IMR-90 (cell line): ENCODE data around the gene KIF18B. TPM values are rescaled to one million over a fixed set of nuclear protein-coding genes. Genes with fewer than 3 reads are reported as not detected.

Source experiments
- ATAC-seq: fragments of 200-7000 bp; cut with Tn5 transposase; 2 replicates; pipeline ENCODE4 v1.9.1; 2020; ENCODE audit warnings: low read depth, mild to moderate bottlenecking, moderate library complexity
- BruUV-seq: library from RNA; stranded (reverse); fragments of 400-500 nt; replicated peaks from 2 replicates; lab custom pipeline; 2021; lab: Mats Ljungman, UMichigan
- CTCF ChIA-PET: fragments of 300-600 bp; formaldehyde crosslinking; extraction: SDS; loops from one replicate; lab custom pipeline; 2021; ENCODE audit warnings: antibody characterized with exemption; lab: Yijun Ruan, JAX
- POLR2A ChIA-PET: fragments of 300-600 bp; sonication (Branson Sonifier 250); formaldehyde crosslinking; loops from one replicate; lab custom pipeline; 2022; ENCODE audit warnings: antibody characterized with exemption; ENCODE audit not compliant: unreplicated experiment; lab: Charles Lee
- DNase-seq: peaks from one replicate; pipeline ENCODE4 v3.0.0; 2013
- H2AFZ ChIP-seq: replicated peaks from 2 replicates; pipeline ENCODE3; 2013; ENCODE audit warnings: low read length, mild to moderate bottlenecking; ENCODE audit not compliant: poor library complexity
- H2AK5ac ChIP-seq: 2 replicates; pipeline ENCODE4 v1.6.1; 2013; ENCODE audit warnings: low read depth, low read length, inconsistent platforms
- H2AK9ac ChIP-seq: replicated peaks from 2 replicates; pipeline ENCODE3; 2013; ENCODE audit warnings: mild to moderate bottlenecking, low read depth, low read length, moderate library complexity; ENCODE audit not compliant: poor library complexity
- H2BK120ac ChIP-seq: 2 replicates; pipeline ENCODE4 v1.6.1; 2013; ENCODE audit warnings: low read depth, low read length, inconsistent platforms
- H2BK15ac ChIP-seq: 3 replicates; pipeline ENCODE4 v1.6.1; 2013; ENCODE audit warnings: low read depth, low read length, inconsistent platforms
- H2BK20ac ChIP-seq: 2 replicates; pipeline ENCODE4 v1.6.1; 2013; ENCODE audit warnings: low read depth, mild to moderate bottlenecking, inconsistent platforms, low read length, moderate library complexity
- H2BK5ac ChIP-seq: 2 replicates; pipeline ENCODE4 v1.6.1; 2013; ENCODE audit warnings: mild to moderate bottlenecking, low read depth, low read length, inconsistent platforms; ENCODE audit not compliant: poor library complexity, severe bottlenecking
- H3K14ac ChIP-seq: replicated peaks from 2 replicates; pipeline ENCODE4 v1.6.1; 2013; ENCODE audit warnings: low read depth, low read length, inconsistent platforms
- H3K18ac ChIP-seq: 2 replicates; pipeline ENCODE4 v1.6.1; 2013; ENCODE audit warnings: low read depth, low read length, control low read depth
- H3K23ac ChIP-seq: 2 replicates; pipeline ENCODE4 v1.6.1; 2013; ENCODE audit warnings: low read depth, low read length, inconsistent platforms
- H3K27ac ChIP-seq: 2 replicates; pipeline ENCODE4 v1.5.1; 2013; ENCODE audit warnings: mild to moderate bottlenecking, control low read depth, low read length; ENCODE audit not compliant: insufficient read depth
- H3K27me3 ChIP-seq: 2 replicates; pipeline ENCODE4 v1.6.1; 2013; ENCODE audit warnings: low read length; ENCODE audit not compliant: control insufficient read depth, insufficient read depth
- H3K36me3 ChIP-seq: 2 replicates; pipeline ENCODE4 v1.6.1; 2013; ENCODE audit warnings: low read length, mixed read lengths; ENCODE audit not compliant: control insufficient read depth, insufficient read depth
- H3K4ac ChIP-seq: 2 replicates; pipeline ENCODE4 v1.6.1; 2013; ENCODE audit warnings: low read depth, low read length, inconsistent platforms
- H3K4me1 ChIP-seq: 2 replicates; pipeline ENCODE4 v1.6.1; 2013; ENCODE audit warnings: low read length, mixed read lengths; ENCODE audit not compliant: control insufficient read depth, insufficient read depth
- H3K4me2 ChIP-seq: 2 replicates; pipeline ENCODE4 v1.6.1; 2013; ENCODE audit warnings: low read depth, mild to moderate bottlenecking, control low read depth, low read length, moderate library complexity
- H3K4me3 ChIP-seq: 2 replicates; pipeline ENCODE4 v1.5.1; 2013; ENCODE audit warnings: low read depth, mild to moderate bottlenecking, control low read depth, low read length, moderate library complexity; ENCODE audit not compliant: insufficient read depth
- H3K56ac ChIP-seq: 2 replicates; pipeline ENCODE4 v1.6.1; 2013; ENCODE audit warnings: low read length, inconsistent platforms; ENCODE audit not compliant: insufficient read depth; ENCODE audit errors: extremely low read depth
- H3K79me1 ChIP-seq, 2 experiments: 2 replicates each; pipeline ENCODE4 v1.6.1; 2013; ENCODE audit warnings: low read length in 2 of 2, inconsistent platforms in 1 of 2, low read depth in 1 of 2
- H3K9ac ChIP-seq: 2 replicates; pipeline ENCODE4 v1.6.1; 2013; ENCODE audit warnings: low read depth, low read length, control low read depth
- H3K9me1 ChIP-seq: 2 replicates; pipeline ENCODE4 v1.6.1; 2013; ENCODE audit warnings: low read length, inconsistent platforms; ENCODE audit not compliant: insufficient read depth
- H3K9me3 ChIP-seq: 2 replicates; pipeline ENCODE4 v1.6.1; 2013; ENCODE audit warnings: low read length; ENCODE audit not compliant: control insufficient read depth, insufficient read depth
- H4K20me1 ChIP-seq: 2 replicates; pipeline ENCODE4 v1.6.1; 2013; ENCODE audit warnings: low read length, inconsistent platforms; ENCODE audit not compliant: insufficient read depth
- H4K5ac ChIP-seq: 2 replicates; pipeline ENCODE4 v1.6.1; 2013; ENCODE audit warnings: mild to moderate bottlenecking, low read depth, low read length, control low read depth
- H4K8ac ChIP-seq, 2 experiments: 2 replicates each; pipeline ENCODE4 v1.6.1; 2013; ENCODE audit warnings: low read depth in 2 of 2, low read length in 2 of 2, control low read depth in 1 of 2, inconsistent platforms in 1 of 2
- H4K91ac ChIP-seq: 2 replicates; pipeline ENCODE4 v1.6.1; 2013; ENCODE audit warnings: low read depth, low read length, inconsistent platforms; ENCODE audit not compliant: insufficient read depth
- CEBPB ChIP-seq: IDR thresholded peaks from 2 replicates; pipeline ENCODE4 v1.6.1; 2012; ENCODE audit warnings: low read depth, low read length, improper control_type of control experiment
- CTCF ChIP-seq: conservative IDR thresholded peaks from 2 replicates; pipeline ENCODE4 v1.5.1; 2012; ENCODE audit warnings: mild to moderate bottlenecking, low read depth, low read length, improper control_type of control experiment
- ELK1 ChIP-seq: fragments of 150-350 bp; IDR thresholded peaks from 2 replicates; pipeline ENCODE4 v1.6.1; 2016; ENCODE audit warnings: low read depth, mild to moderate bottlenecking, low read length, moderate library complexity, borderline replicate concordance
- FOS ChIP-seq: fragments of 150-350 bp; IDR thresholded peaks from 2 replicates; pipeline ENCODE4 v1.6.1; 2016; ENCODE audit warnings: low read depth, low read length
- MAFK ChIP-seq: IDR thresholded peaks from 2 replicates; pipeline ENCODE4 v1.6.1; 2012; ENCODE audit warnings: low read depth, low read length, improper control_type of control experiment
- MAZ ChIP-seq: IDR thresholded peaks from 2 replicates; pipeline ENCODE4 v1.6.1; 2012; ENCODE audit warnings: low read depth, mild to moderate bottlenecking, low read length, improper control_type of control experiment, moderate library complexity, borderline replicate concordance
- POLR2A ChIP-seq: IDR thresholded peaks from 2 replicates; pipeline ENCODE4 v1.6.1; 2012; ENCODE audit warnings: mild to moderate bottlenecking, low read depth, low read length
- RAD21 ChIP-seq: IDR thresholded peaks from 2 replicates; pipeline ENCODE4 v1.6.1; 2012; ENCODE audit warnings: low read length, improper control_type of control experiment
- RFX5 ChIP-seq: IDR thresholded peaks from 2 replicates; pipeline ENCODE4 v1.8.0; 2012; ENCODE audit warnings: low read depth, mild to moderate bottlenecking, low read length, moderate library complexity
- USF2 ChIP-seq: fragments of 150-350 bp; IDR thresholded peaks from 2 replicates; pipeline ENCODE4 v1.6.1; 2017; ENCODE audit warnings: mild to moderate bottlenecking, antibody characterized with exemption, low read length, low read depth
- WGBS, 2 experiments: methylation state at CpG; one replicate each; pipeline versions ENCODE4 v1.1.5 to v1.1.7; 2013; ENCODE audit warnings: missing lambda C conversion rate in 2 of 2; ENCODE audit not compliant: insufficient read length in 1 of 2; ENCODE audit errors: extremely low coverage in 2 of 2; 5-methylcytosine and 5-hydroxymethylcytosine counted together
- dilution Hi-C: fragments of 300-500 bp; cut with HindIII; formaldehyde crosslinking; loops from one replicate; pipeline ENCODE4 v1.14.3; 2018; ENCODE audit warnings: low sequenced_read_pairs; ENCODE audit not compliant: unreplicated experiment
- in situ Hi-C: fragments of 300-500 bp; cut with MboI; formaldehyde crosslinking; loops from 3 replicates; pipeline ENCODE4 v1.14.3; 2019; ENCODE audit warnings: low sequenced_read_pairs, inconsistent platforms, mixed read lengths
- intact Hi-C: fragments of 100-400 bp; cut with micrococcal nuclease; formaldehyde crosslinking; loops from 2 replicates; pipeline ENCODE4 v1.10.0; 2022
- polyA plus RNA-seq, 3 experiments: library from polyadenylated mRNA; depleted of rRNA; stranded (reverse); fragments of >200 nt; gene quantifications; 2 replicates each; pipeline ENCODE4 v1.2.3, GENCODE V29; 2012; ENCODE audit warnings: low replicate concordance in 1 of 3
- total RNA-seq: library from RNA; depleted of rRNA; stranded (reverse); fragments of >200 nt; gene quantifications from 2 replicates; pipeline ENCODE4 v1.2.3, GENCODE V29; 2012

The KIF18B gene
- total and polyA plus RNA-seq, 2 of the 4 experiments (the other 2 are of a cell fraction): 1.3 to 16.0 TPM

GRCh38 chr17:44960691-44961090 lies 13.1 kb upstream of the KIF18B start:
- in situ Hi-C loops: no loop called here
- H3K4me2 ChIP-seq: no peak overlapping the region
- H2AFZ ChIP-seq: peak overlapping the region; percentile 58
- no peaks in the 10 kb centered on the region for H4K20me1 ChIP-seq
- H3K79me1 ChIP-seq: no peaks in the 10 kb centered on the region
- H3K9me1 ChIP-seq: no peaks in the 10 kb centered on the region
- dilution Hi-C loops: no loop called here
- TF ChIP-seq USF2 (no peak), MAZ (no peak), RAD21 (no peak), CTCF (no peak), RFX5 (no peak), CEBPB (no peak), POLR2A (no peak), FOS (no peak), MAFK (no peak), ELK1 (no peak)
- BruUV-seq: no TSS peak
- no peak overlapping the region for H2BK5ac ChIP-seq
- H2BK15ac ChIP-seq: no peak overlapping the region
- no peak overlapping the region for H3K4me3 ChIP-seq
- no peak overlapping the region for H3K4ac ChIP-seq
- no peak overlapping the region for H3K9ac ChIP-seq
- intact Hi-C loops: no loop called here
- no peak overlapping the region for H2BK120ac ChIP-seq
- CTCF ChIA-PET: no interaction called here
- peaks cover 22% of the 10 kb centered on the region for H3K27me3 ChIP-seq
- H4K8ac ChIP-seq: no peak overlapping the region
- no peak overlapping the region for H2AK5ac ChIP-seq
- H2BK20ac ChIP-seq: no peak overlapping the region
- WGBS, 2 experiments: no CpG with 5 or more reads among the region's 2 CpGs
- no peak overlapping the region for H3K14ac ChIP-seq
- no peak overlapping the region for H3K18ac ChIP-seq
- DNase-seq: no peak
- no peaks in the 10 kb centered on the region; the same call in 1 of the 2 replicates for H3K4me1 ChIP-seq
- no peak overlapping the region for H3K56ac ChIP-seq
- H3K27ac ChIP-seq: no peak overlapping the region
- H3K36me3 ChIP-seq: no peaks in the 10 kb centered on the region
- 0 out of 2 replicates have a peak overlapping the region, but pooled peaks have one; percentile 73 for H3K23ac ChIP-seq
- no peak overlapping the region for H4K91ac ChIP-seq
- ATAC-seq: 0 out of 2 replicates have a peak, but pooled peaks have one; percentile 42
- peak overlapping the region; percentile 61 for H2AK9ac ChIP-seq
- no peak overlapping the region for H4K5ac ChIP-seq
- H3K9me3 ChIP-seq: no peaks in the 10 kb centered on the region
- POLR2A ChIA-PET: no interaction called here
